ENCODE results near the gene SEPTIN5.

SEPTIN5 gene

GRCh38 chr22:19733755-19734154, 19.5 kb downstream of the SEPTIN5 start:
- DNase-seq (ENCODE audit: low read depth), result no peak

DNA sequence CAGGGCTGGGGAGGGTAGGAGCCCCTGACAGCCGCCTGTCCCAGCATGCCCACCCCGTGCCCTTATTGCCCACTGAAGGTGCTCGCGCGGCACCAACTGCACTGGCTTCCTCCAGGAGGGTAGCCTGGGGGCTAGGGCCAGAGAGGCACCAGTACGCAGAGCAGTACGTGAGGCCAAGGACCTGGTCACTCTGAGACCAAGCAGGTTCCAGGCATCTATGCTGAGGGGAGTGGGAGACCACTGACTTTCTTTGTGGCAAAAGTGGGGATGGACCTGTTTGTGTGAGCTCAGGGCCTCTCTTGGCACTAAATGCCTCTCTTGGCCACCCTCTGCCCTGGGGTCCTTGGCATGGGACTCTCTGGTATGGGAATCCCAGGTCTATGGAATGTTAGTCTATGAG, 19.9 kb downstream of the SEPTIN5 start:
- no peak for DNase-seq (ENCODE audit: low read depth)

- DNase-seq (ENCODE audit: low read depth), result no peak
Measured at GRCh38 chr22:19734837-19735382, 20.6 kb downstream of the SEPTIN5 start.

- DNase-seq (ENCODE audit: low read depth), result no peak
Measured at GRCh38 chr22:19735665-19736510, 21.6 kb downstream of the SEPTIN5 start.

GRCh38 chr22:19737846-19738663, 23.8 kb downstream of the SEPTIN5 start:
- no peak for DNase-seq (ENCODE audit: low read depth)

DNA sequence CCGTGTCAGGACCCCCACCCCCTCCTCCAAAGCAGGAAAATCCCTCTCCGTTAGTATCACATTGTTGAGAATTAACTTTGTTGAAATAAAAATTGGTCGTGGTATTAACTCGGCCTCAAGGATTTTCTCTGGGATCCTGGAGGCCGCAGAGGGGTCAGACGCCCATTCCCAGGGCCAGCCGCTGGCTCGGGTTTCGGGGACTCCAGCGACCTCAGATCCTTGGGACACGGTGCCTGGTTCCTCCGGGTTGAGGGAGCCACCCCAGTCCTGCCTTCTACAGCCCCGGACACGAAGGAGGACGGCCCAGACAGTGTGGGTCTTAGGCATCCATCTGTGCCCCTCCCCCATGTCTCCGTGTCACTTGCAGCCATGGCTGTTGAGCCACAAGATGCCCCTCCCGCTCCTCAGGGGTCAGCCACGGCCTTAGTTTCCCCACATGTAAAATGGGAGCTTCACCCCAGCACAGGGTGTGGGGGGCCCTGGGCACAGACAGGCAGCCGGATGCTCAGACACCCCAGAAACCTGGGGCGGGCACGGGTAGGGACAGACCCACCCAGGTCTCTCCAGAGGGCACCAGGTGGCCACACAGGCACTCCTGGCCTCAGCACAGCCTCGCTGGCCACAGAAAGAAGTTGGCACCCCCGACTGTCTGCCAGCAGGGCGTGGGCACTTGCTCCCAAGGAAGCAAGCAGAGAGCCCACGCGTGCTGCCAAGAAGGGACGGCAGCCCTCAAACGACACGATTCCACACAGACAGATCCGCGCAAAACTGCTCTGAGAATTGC, 24.6 kb downstream of the SEPTIN5 start:
- no peak for DNase-seq (ENCODE audit: low read depth)

- no peak for DNase-seq (ENCODE audit: low read depth)
Measured at GRCh38 chr22:19739448-19739895, 25.2 kb downstream of the SEPTIN5 start.

- DNase-seq (ENCODE audit: low read depth), result no peak
Measured at GRCh38 chr22:19739911-19740449, 25.7 kb downstream of the SEPTIN5 start.

GRCh38 chr22:19740586-19740985, 26.3 kb downstream of the SEPTIN5 start:
- no peak for DNase-seq (ENCODE audit: low read depth)

DNA sequence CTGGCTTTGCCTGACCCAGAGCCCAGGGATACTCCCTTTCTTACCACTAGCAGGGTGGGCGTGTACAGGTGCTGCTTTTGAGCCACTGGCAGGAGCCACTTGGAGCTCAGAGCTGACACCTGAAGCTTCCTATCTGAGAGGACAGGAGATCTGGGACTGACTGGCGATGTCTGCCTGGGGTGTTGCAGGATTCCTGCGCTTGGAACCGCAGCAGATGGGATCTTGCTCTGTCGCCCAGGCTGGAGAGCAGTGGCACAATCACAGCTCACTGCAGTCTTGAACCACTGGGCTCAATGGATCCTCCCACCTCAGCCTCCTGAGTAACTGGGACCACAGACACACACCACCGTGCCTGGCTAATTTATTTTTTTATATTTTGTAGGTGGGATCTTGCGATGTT, 26.8 kb downstream of the SEPTIN5 start:
- DNase-seq (ENCODE audit: low read depth), result no peak

DNA sequence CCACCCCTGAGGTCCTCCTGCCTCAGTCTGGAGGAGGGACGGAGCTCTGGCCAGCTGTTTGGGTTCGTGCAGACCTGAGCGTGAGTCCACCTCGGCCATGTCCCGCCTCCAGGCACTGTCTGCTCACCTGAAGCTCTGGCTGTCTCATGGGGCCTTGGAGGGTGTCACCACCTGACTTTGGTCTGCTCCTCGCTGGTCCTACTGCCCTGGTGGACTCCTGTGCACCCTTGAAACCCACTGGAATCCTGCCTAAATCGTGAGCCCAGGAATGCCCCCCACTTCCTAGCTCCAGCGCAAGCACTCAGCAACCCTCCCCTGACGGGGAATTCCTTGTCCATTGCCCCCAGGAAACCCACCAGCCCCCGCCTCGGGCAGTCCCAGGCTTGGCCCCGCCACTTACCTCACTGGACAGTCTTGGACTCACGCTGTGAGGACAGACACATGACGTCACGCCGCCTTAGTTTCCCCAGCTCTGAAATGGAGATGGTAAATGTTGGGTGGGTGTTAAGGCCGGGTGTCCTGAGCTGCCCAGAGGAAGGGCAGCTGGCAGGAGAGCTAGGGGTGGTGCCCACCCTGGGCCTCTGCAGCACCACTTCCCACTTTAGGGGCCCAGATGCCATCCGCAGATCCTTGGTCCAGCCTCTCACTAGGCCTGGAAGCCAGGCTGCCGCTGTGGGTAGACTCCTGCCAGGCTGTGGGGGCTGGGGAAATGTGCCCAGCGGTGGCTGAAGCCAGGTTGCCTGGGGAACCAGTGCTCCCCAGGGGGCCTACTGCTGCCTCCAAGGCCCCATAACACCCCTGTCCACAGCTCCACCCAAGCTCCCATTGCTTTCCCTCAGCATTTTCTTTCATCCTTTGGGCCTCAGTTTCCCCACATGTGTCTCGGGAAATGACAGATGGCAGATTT, 28.1 kb downstream of the SEPTIN5 start:
- no peak for DNase-seq (ENCODE audit: low read depth)

DNA sequence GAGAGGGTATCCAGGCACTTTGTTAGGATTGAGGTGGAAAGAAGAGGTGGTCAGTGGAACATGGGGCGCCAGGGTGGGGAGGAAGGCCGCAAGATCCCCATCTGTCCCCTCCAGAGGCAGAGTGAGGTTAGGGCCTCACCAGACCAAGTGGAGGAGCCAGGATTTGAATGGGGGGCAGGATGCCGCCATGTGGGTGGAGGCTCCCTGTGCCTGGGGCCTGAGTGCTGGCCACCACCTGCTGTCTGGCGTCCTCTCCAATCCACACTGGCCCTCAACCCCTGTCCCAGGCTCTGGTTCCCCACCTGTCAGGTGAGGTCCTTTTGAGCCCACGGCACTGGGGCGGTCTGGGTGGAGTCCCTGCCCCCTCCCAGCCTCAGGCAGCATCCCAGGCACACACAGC, 28.8 kb downstream of the SEPTIN5 start:
- no peak for DNase-seq (ENCODE audit: low read depth)

GRCh38 chr22:19743651-19744050, 29.3 kb downstream of the SEPTIN5 start:
- no peak for DNase-seq (ENCODE audit: low read depth)

DNA sequence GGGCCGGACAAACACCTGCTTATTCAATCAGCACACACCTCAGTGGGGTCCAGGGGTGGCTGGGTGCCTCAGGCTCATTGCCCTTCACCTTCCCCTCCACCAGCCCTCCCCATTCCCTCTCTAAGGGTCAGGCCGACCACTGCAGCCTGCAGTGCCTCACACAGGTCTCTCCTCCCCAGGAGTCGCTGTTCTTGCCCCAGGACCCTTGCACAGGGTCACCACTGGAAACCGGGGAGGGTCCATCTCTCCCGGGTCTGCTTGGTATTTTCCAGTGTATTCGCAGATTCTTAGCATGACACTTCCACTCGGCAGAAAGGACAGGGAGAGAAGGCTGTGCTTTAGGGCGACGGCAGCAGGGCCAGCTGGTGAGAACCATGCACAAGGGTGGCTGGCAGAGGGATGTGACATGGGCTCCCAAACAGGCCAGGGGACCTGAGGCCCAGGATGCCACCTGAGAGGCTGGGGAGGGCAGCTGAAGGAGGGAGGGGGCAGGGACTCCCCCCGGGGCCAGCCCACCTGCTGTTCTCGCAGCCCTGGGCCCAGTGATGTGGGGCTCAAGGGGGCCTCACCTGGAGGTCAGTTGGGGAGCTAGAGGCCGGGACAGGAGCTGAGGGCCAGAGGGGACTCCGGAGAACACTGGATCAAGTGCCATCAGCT, 30.2 kb downstream of the SEPTIN5 start:
- DNase-seq (ENCODE audit: low read depth), result no peak

- DNase-seq (ENCODE audit: low read depth), result no peak
Measured at GRCh38 chr22:19745155-19746101, 31.1 kb downstream of the SEPTIN5 start.

- DNase-seq (ENCODE audit: low read depth), result no peak
Measured at GRCh38 chr22:19746726-19747125, 32.4 kb downstream of the SEPTIN5 start.

- DNase-seq (ENCODE audit: low read depth), result no peak
Measured at GRCh38 chr22:19747551-19747950, 33.2 kb downstream of the SEPTIN5 start.

DNA sequence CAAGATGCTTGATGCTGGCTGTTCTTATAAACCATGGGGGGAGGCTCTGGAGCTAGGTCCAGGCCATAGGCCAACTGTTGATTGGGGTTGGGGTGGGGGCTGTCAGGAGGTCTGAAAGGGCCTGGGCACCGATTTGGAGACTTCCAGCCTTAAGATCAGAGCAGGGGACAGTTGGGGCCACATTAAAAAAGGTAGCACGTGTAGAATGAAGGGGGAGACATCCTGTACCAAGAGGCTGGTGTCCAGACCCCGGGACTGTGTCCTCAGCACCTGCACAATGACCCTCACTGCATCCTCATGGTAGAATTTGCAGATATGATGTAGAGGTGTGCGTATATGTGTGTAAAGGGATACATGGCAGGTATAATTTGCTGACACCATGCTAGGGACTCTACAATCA, 33.8 kb downstream of the SEPTIN5 start:
- DNase-seq (ENCODE audit: low read depth), result no peak

Measured in stimulated activated CD8-positive, alpha-beta memory T cell treated with anti-CD3 and anti-CD28 coated beads, Interleukin-4, amount 100 ng/mL, for 24 hours (primary cell).